ENCODE data around the gene AAK1.
"Not testable (repeated sequence)": the region's sequence is repeated elsewhere in the genome, so short reads cannot be mapped to it uniquely, and the experiment has no call there.

AAK1 gene

DNA sequence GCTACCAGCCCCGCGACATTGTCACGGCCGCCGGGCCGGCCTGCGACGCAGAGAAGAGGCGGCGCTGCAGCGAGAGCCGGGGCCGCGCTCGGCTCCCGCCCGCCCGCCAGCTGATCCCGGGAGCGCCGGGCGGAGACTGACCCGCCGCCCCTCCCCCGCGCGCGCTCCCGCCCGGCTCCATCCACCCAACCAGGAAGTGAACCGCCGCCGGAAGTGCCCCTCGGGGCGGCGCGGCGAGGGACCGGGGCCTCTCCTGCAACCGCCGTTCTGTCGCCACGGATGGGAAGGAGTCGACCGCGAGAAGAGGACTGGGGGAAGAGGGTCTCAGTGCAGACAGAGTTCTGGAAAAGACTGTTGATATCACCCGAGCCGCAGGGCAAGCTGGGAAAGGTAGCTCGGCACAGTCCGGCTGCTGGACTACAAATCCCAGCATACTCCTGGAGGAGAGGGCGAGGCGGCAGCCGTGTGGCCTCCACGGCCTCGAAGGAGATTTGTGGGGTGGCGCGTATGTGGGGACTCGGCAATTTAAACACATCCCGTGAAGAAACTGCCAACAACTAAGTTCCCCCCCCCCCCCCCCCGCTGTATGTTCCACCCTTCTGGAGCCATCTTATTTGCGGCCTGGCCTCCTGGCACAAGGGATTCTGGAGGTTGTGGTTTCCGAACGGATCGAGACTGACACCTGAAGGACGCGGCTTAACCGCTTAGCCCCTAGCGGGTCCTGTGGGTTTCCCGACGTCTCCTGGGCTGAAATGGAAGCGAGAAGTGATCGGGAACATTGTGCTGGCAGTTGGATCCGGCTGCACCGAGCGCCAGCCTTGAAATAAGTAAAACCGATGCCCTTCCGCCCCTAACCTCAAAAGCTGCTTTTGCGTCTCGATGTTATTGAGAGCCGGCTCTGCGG lies at the start of gene AAK1:
TSS of gene AAK1 (minus strand) at position 138 of the 904 bp plus-strand sequence. CDS start 699 bp downstream, outside the sequence.
- H3K4me3 ChIP-seq (ENCODE audit: low read length) = peak within 1 kb of the TSS; percentile 96
- TF ChIP-seq ZNF274 (IDR thresholded peaks at IDR 0.05; ENCODE audit: low read depth, low read length) = no peak

DNA sequence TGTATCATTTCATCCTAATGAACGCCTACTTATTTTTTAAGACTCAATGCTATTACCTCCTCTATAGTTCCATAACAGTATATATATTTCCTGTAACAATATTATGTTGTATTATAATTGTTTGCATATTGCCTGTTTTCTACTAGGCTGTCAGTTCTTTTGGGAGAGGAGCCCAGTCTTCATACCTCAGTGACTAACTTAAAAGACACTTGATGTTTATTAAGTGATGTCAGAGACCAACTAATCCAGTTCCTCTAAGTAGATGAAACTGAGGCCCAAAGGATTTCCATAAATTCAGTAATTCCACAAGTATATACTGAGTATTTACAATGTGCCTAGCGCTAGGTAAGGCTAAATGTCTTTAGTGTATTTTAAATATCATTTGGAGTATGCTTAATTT lies 48.9 kb upstream of the AAK1 start:
- no peak for TF ChIP-seq ZNF274 (IDR thresholded peaks at IDR 0.05; ENCODE audit: low read depth, low read length)
- no peak overlapping the region for H3K4me3 ChIP-seq (ENCODE audit: low read length)

DNA sequence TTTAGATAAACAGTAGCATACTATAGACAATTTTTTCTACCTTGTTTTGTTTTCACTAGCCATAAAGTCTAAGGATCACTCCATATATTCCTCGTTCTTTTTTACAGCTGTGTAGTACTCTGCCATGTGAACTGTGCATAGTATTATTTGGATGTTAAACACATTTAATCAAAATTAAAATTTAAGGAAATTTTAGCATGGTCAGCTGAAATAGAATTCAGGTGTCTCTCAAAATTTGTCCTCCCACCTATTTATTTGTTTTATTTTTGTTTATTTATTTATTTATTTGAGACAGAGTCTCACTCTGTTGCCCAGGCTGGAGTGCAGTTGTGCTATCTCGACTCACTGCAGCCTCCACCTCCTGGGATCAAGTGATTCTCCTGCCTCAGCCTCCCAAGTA lies 46.4 kb upstream of the AAK1 start:
- no peak overlapping the region for H3K4me3 ChIP-seq (ENCODE audit: low read length)
- no peak for TF ChIP-seq ZNF274 (IDR thresholded peaks at IDR 0.05; ENCODE audit: low read depth, low read length)

DNA sequence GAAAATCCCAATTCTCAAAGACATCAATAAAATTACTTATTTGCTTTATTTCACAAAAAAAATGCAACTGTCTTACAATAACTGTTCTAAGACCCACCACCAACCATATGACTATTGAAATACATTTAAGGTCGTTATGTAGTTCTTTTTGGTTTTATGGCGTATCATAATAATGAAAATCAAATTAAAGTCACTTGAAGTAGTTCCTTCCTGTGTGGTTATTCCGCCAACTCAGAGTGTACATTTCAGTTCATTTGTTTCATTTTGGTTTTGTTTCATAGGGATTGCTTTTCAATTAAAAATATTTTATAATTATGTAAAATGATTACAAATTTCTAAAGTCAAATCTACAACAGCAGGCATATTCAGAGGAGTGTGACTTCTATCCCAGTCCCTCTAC lies 45.9 kb upstream of the AAK1 start:
- H3K4me3 ChIP-seq (ENCODE audit: low read length) = no peak overlapping the region
- TF ChIP-seq ZNF274 (IDR thresholded peaks at IDR 0.05; ENCODE audit: low read depth, low read length) = no peak

DNA sequence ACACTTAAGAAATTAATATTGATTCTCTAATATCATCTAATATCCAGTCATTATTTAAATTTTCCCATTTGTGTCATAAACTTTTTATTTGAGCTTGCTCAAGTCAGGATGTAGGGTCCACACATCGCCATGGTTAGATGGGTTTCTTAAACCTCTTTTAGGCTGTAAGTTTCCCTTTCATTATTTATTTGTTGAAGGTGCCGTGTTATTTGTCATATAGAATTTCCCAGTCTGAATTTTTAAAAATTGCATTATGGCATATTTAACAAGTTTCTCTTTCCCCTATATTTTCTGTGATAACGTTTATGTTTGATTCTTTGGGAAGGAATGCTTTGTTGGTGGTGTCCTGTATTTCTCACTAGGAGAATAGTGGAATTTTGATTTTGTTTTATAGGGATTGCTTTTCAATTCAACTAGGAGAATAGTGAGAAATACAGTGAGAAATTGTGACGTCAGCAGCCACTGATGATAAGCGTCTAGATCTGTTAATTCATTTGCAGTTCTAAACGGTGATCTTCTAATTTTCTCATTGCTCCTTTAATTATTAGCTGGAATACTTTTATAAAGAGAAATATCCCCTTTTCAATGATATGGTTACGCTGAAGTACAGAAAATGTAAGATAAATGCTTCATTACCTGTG lies 44.6 kb upstream of the AAK1 start:
- TF ChIP-seq ZNF274 (IDR thresholded peaks at IDR 0.05; ENCODE audit: low read depth, low read length) = no peak
- H3K4me3 ChIP-seq (ENCODE audit: low read length) = no peak overlapping the region

DNA sequence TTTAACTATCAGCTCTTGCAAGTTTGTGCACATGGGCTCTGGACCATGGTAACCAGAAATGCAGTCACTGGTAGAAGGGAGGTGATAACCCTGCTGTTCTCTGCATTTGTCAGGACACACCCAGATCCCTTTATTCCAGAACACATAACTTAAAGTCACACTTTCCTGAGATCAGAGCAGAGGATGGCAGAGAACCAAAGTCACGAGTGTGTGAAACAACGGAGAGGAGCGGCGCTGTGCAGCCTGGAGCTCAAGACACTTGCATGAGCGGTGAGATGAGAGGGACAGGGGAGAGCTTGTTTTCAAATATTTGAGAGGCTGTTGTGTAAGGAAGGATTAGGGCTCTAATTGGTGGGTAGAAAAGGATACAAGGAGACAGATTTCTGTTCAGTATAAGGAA lies 43.3 kb upstream of the AAK1 start:
- no peak for TF ChIP-seq ZNF274 (IDR thresholded peaks at IDR 0.05; ENCODE audit: low read depth, low read length)
- no peak overlapping the region for H3K4me3 ChIP-seq (ENCODE audit: low read length)

DNA sequence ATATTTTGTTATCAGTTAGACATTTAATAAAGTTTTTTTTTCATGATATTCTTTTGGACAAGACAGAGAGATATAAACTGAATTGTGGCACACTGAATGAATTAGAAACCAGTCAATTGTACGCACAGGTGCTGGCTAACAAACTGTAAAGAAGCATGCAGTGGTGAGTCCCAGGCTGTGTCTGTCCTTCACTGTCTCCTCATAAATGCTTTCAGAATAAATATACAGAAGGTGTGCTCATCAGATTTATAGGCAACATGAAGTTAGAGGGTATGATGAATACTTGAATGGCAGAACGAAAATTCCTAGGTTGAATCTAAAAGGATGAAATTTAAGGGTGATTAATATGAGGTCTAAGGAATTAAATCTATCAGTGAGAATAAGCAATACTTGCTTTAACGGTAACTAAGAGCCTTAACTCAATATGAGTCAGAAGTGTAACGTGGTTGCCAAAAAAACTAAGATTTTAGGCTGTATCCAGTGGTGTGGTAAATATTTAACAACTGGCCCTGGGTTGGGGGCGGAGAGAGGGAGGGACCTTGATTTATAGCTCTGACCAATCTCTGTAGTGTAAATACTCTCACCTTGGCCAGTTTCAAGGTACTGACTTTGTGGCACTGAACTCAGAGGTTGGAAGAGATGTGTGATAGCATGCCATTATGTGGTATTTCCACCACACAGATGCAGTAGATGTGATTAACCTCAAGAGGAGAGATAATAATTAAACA lies 41.9 kb upstream of the AAK1 start:
- no peak overlapping the region for H3K4me3 ChIP-seq (ENCODE audit: low read length)
- no peak for TF ChIP-seq ZNF274 (IDR thresholded peaks at IDR 0.05; ENCODE audit: low read depth, low read length)

DNA sequence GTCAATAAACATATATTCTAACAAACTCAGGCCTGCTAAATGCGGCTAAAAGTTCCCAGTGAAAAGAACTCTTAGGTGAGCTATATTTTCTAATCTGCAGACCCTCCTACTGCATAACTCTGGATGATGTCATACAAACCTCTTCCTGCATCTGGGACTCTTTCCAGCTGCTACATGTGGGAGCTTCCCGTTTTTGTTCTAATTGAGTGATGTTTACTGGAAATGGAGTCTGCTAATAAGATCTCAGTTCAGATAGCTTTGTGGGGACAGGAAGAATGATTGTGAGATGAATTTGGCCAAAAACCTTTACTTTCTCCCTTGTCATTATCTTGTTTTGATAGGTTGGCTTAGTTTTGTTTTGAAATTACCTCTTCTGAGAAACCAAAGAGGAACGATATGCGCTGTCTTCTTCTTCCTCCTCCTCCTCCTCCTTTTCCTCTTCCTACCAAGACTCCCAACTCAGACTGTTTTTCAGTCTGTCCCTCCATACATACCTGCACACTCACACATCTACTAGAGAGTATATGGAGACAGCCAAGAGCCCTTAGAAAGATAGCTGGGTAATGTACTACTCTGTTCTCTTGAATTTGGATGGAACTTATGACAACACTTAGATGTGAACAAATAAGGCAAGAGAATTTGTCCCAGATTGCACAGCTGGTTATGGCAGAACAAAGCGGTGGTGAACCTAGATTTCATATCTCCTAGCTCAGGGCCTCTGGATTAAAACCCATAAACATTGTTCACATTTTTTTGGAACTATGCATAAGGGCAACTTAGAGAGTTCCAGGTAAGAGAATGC lies 39.8 kb upstream of the AAK1 start:
- H3K4me3 ChIP-seq (ENCODE audit: low read length) = no peak overlapping the region; the same call in 1 of the 2 replicates
- TF ChIP-seq ZNF274 (IDR thresholded peaks at IDR 0.05; ENCODE audit: low read depth, low read length) = no peak

DNA sequence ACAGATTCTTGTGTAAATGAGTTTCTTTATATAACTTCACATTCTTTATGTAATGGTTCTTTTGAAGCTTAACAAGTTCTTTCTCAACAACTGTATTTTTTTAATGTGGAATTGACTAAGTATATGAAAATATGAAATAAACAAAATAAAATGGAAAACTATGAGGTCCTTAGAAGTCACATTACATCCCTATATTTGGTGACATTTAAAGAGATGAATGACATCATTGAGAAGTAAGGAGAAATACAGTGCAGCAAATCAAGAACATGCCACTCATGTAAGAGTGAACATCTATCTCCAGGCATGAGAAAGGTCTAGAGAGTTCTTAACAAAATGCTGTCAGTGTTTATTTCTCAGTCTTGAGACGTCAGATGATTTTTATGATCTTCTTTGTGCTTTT lies 39.0 kb upstream of the AAK1 start:
- H3K4me3 ChIP-seq (ENCODE audit: low read length) = no peak overlapping the region
- TF ChIP-seq ZNF274 (IDR thresholded peaks at IDR 0.05; ENCODE audit: low read depth, low read length) = no peak

DNA sequence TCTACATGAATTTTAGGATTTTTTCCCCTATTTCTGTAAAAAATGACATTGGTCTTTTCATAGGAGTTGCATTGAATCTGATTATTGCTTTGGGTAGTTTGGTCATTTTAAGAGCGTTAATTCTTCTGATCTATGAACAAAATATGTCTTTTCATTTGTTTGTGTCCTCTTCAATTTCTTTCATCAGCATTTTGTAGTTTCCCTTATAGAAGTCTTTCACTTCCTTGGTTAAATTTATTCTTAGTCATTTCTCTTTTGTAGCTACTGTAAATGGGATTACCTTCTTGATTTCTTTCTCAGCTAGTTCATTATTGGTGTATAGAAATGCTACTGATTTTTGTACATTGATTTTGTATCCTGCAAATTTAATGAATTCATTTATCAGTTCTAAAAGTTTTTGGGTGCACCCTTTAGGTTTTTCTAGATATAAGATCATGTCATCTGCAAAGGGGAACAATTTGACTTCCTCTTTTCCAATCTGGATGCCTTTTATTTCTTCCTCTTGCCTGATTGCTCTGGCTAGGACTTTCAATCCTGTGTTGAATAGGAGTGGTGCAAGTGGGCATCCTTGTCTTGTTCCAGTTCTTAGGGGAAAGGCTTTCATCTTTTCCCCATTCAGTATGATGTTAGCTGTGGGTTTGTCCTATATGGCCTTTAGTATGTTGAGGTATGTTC lies 36.6 kb upstream of the AAK1 start:
- TF ChIP-seq ZNF274 (IDR thresholded peaks at IDR 0.05; ENCODE audit: low read depth, low read length) = no peak
- no peak overlapping the region for H3K4me3 ChIP-seq (ENCODE audit: low read length)

DNA sequence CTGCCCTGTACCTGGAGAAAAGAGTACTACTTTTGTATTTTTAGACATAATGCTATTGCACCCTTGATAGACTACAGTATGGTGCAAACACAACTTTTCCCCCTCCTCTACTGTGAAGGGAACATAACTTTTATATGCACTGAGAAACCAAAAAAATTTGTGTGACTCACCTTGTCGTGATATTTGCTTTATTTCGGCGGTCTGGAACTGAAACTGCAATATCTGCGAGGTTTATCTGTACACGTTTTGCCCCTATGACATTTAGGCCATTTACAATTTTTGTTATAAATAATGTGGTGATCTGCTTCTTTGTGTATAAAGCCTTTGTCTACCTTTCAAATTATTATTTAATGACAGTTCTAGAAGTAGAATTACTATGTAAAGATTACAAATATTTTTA lies 34.4 kb upstream of the AAK1 start:
- no peak overlapping the region for H3K4me3 ChIP-seq (ENCODE audit: low read length)
- no peak for TF ChIP-seq ZNF274 (IDR thresholded peaks at IDR 0.05; ENCODE audit: low read depth, low read length)

DNA sequence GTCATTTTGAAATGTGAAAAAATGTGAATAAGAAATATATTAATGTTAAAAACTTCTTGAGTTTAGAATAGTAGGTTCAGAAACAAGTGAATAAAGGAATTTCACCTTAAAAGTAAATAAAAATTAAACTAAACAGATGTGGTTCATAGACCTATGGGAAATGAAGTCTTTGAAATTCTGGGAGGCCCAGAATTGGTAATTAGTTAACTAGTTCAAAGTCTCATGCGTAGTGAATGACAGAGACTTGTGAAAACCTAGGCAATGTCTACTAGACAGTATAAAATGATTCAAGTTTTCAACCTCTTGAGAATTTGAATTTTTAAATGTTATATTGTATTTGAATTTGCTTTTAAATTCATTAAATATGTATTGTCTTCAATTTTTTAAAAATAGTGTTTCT lies 32.6 kb upstream of the AAK1 start:
- no peak for TF ChIP-seq ZNF274 (IDR thresholded peaks at IDR 0.05; ENCODE audit: low read depth, low read length)
- H3K4me3 ChIP-seq (ENCODE audit: low read length) = no peak overlapping the region

DNA sequence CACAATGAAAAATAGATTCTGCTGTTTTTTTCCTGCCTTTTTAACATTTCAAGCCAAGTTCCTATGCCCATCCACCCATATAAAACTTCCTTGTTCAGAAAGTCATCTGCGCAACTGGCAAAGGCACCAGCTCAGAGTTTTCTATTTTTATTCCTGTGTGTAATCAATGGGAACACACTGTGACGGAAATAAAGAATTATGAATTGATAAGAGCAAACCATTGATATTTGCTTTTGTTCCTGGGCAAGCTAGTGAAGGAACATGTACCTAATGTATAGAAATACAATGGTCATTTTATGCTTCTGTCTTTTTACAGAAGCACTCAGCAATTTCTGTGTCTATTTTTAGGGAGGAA lies 30.8 kb upstream of the AAK1 start:
- TF ChIP-seq ZNF274 (IDR thresholded peaks at IDR 0.05; ENCODE audit: low read depth, low read length) = no peak
- H3K4me3 ChIP-seq (ENCODE audit: low read length) = no peak overlapping the region

DNA sequence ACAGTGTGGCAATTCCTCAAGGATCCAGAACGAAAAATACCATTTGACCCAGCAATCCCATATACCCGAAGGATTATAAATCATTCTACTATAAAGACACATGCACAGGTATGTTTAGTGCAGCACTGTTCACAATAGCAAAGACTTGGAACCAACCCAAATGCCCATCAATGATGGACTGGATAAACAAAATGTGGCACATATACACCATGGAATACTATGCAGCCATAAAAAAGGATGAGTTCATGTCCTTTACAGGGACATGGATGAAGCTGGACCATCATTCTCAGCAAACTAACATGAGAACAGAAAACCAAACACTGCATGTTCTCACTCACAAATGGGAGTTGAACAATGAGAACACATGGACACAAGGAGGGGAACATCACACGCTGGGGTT lies 29.6 kb upstream of the AAK1 start:
- not testable (repeated sequence) for H3K4me3 ChIP-seq (ENCODE audit: low read length)

Data from GM08714 (cell line).